ENCODE measurements around the gene ARFGEF3.

ARFGEF3 gene

DNA sequence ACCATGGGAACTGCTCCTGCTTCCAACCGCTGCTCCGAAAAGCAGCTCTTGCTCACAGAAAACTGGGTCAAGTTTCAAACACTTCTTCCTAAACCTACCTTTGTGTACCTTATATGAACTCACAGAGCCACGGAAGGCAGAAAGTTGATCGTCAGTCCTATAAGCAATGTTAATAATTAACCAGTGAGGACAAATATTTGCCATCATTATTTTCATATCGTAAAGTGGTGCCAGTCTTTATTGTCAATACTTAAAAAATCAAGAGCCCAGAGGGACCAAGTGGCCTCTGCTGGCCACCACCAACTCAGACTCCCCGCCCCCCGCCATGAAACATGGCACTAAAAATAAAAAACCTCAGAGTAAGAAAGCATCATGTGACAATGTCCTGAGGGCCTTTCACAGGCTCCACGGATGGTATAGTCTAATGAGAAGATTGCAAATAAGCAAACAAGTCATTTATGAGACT lies 65.6 kb downstream of the ARFGEF3 start:
- TF ChIP-seq, protein P1, sequence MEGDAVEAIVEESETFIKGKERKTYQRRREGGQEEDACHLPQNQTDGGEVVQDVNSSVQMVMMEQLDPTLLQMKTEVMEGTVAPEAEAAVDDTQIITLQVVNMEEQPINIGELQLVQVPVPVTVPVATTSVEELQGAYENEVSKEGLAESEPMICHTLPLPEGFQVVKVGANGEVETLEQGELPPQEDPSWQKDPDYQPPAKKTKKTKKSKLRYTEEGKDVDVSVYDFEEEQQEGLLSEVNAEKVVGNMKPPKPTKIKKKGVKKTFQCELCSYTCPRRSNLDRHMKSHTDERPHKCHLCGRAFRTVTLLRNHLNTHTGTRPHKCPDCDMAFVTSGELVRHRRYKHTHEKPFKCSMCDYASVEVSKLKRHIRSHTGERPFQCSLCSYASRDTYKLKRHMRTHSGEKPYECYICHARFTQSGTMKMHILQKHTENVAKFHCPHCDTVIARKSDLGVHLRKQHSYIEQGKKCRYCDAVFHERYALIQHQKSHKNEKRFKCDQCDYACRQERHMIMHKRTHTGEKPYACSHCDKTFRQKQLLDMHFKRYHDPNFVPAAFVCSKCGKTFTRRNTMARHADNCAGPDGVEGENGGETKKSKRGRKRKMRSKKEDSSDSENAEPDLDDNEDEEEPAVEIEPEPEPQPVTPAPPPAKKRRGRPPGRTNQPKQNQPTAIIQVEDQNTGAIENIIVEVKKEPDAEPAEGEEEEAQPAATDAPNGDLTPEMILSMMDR (conservative IDR thresholded peaks at IDR 0.05), result peak; percentile 31
- H3K27ac ChIP-seq, result peak overlapping the region; percentile 98

DNA sequence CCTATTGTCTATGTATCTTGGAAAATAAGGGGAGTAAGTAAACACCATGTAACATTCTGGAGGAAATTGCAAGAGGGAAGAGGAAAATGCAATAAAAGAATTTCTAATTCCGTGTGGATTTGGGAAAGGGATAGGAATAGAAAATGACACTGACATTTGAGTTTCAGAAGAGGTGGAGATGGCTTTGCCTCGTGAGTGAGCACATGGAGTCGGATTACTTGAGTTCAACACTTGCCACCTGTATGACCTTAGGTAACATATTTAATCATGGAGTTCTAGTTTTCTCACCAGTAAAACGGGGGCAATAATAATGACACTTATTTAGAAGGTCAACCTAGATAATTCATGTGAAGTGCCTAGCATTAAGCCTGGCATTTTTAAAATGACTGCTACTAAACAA lies 67.3 kb downstream of the ARFGEF3 start:
- peak overlapping the region; percentile 98 for H3K27ac ChIP-seq
- TF ChIP-seq, protein P1 (conservative IDR thresholded peaks at IDR 0.05), result no peak

GRCh38 chr6:138229663-138230179 lies 68.0 kb downstream of the ARFGEF3 start:
- peak overlapping the region; percentile 98 for H3K27ac ChIP-seq
- TF ChIP-seq, protein P1 (conservative IDR thresholded peaks at IDR 0.05), result no peak

- TF ChIP-seq, protein P1 (conservative IDR thresholded peaks at IDR 0.05), result no peak
- H3K27ac ChIP-seq, result peak overlapping the region; percentile 98
Measured at GRCh38 chr6:138230221-138230620, 68.5 kb downstream of the ARFGEF3 start.

DNA sequence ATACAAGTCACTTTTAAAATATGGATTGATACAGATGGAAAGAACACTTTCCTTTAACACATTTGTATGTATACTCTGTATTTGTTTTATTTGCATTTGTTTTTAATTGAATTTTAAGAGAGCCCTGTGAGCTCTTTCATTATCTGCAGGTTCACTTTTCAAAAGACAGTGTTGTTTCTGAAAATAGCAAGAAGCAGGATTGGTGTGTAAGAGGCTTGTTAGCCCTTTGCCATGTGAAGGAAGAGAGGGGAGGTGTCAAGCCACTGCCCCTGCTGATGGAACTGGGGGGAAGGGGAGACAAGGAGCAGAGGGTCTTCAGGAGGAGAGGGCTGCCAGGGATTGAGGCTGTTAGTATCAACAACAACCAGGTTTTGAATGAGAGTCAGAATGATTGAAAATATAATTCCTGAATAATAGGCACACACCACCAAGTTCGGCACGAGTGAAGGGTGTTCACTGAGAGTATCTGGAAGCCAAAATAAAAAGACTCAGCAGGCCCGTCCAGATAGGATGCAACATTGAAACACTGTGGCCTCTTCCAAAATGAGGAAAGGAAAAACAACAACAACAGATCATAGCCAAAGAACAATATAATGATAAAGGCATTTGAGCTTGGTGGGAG lies 69.1 kb downstream of the ARFGEF3 start:
- H3K27ac ChIP-seq, result peak overlapping the region; percentile 98

DNA sequence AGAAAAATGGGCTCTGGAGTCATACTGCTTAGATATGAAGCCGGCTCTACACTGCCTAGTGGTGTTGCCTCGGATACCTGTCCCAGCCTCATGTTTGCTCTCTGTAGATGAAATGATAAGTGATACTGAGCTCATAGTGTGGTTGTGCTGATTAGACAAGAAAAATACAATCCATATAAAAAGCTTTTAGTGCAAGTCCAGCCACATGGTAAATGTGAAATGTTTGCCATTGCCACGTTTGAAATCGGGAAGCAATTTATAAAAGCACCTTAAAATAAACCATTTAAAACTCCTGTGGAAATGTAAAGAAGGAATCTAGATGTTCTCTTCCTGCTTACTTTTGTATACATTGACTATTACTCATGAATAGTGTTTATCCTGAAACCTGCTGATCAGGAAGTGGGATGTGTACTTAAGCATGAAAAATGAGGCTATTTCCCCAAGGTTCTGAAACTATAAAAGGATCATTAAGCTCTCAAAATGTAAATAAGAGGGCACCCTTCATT lies 69.7 kb downstream of the ARFGEF3 start:
- TF ChIP-seq, protein P1 (conservative IDR thresholded peaks at IDR 0.05), result no peak
- peak overlapping the region; percentile 98 for H3K27ac ChIP-seq

More for the DNA sequence above, 69.1 kb downstream of the ARFGEF3 start:
- TF ChIP-seq, protein P1 (conservative IDR thresholded peaks at IDR 0.05), result no peak

DNA sequence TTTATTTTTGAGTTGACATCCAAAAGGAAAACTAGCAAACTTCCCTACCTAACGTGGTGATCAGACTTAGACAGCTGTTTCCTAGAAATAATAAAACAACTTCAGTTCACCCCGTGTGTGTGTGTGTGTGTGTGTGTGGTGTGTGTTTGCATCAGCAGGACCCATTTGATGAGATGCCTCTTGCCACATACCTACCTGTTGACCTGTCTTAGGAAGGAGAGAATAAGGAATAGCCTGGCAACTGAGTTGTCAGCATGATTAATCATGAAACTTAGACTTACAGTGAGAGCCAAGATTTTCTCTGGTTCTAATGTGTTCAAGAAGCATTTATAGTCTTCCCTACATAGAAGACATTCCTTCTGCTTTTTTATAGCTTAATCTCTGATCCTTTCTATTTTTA lies 72.6 kb downstream of the ARFGEF3 start:
- TF ChIP-seq, protein P1 (conservative IDR thresholded peaks at IDR 0.05), result no peak
- H3K27ac ChIP-seq, result peak overlapping the region; percentile 98

All from VCaP (cell line).